Upper lobe of left lung (tissue), 6 donors: ENCODE results near the gene ERF. TPM values are rescaled to one million over a fixed set of nuclear protein-coding genes. Genes with fewer than 3 reads are reported as not detected.
"Not testable (repeated sequence)": the region's sequence is repeated elsewhere in the genome, so short reads cannot be mapped to it uniquely, and the experiment has no call there.

Experiments used
- ATAC-seq, 2 donors: fragments of 200-7000 bp; cut with Tn5 transposase; one replicate each; pipeline ENCODE4 v1.9.1; 2022; ENCODE audit warnings: mild to moderate bottlenecking in 2 of 2, moderate library complexity in 2 of 2; ENCODE audit not compliant: low FRiP score in 2 of 2
- DNase-seq, 2 donors: peaks; one replicate each; pipeline ENCODE4 v3.0.0-alpha.2; 2019 to 2020
- H3K27ac ChIP-seq, 4 donors: fragments of 200-600 bp; sonication (generic); one replicate each; pipeline ENCODE4 v1.5.1; 2016 to 2019
- H3K27me3 ChIP-seq, 4 donors: fragments of 200-600 bp; sonication (generic); one replicate each; pipeline ENCODE4 v1.5.1; 2017 to 2019
- H3K36me3 ChIP-seq, 4 donors: fragments of 200-600 bp; sonication (generic); one replicate each; pipeline ENCODE4 v1.5.1; 2016 to 2019
- H3K4me1 ChIP-seq, 4 donors: fragments of 200-600 bp; sonication (generic); one replicate each; pipeline ENCODE4 v1.5.1; 2018 to 2019
- H3K4me3 ChIP-seq, 4 donors: fragments of 200-600 bp; sonication (generic); one replicate each; pipeline ENCODE4 v1.5.1; 2017 to 2019; ENCODE audit warnings: mild to moderate bottlenecking in 2 of 4, moderate library complexity in 1 of 4
- H3K9me3 ChIP-seq, 4 donors: fragments of 200-600 bp; sonication (generic); one replicate each; pipeline ENCODE4 v1.5.1; 2018 to 2019
- EP300 ChIP-seq, 4 donors: sonication (generic); formaldehyde crosslinking; IDR thresholded peaks; one replicate each; pipeline ENCODE4 v1.5.1; 2017; ENCODE audit warnings: antibody characterized with exemption in 4 of 4, control low read depth in 2 of 4
- POLR2A ChIP-seq, 4 donors: fragments of 450-650 bp; IDR thresholded peaks; one replicate each; pipeline ENCODE4 v1.5.1; 2016 to 2017; ENCODE audit warnings: antibody characterized with exemption in 4 of 4, mild to moderate bottlenecking in 2 of 4
- POLR2AphosphoS5 ChIP-seq, 2 donors: sonication (generic); formaldehyde crosslinking; IDR thresholded peaks; one replicate each; pipeline ENCODE4 v1.5.1; 2017; ENCODE audit warnings: antibody characterized with exemption in 2 of 2
- WGBS, 2 donors: methylation state at CpG; one replicate each; pipeline ENCODE4 v1.1.5; 2017 to 2018; 5-methylcytosine and 5-hydroxymethylcytosine counted together
- total RNA-seq, 6 donors: library from RNA; depleted of rRNA in 4 of 6; stranded (reverse); fragments of >200 nt in 4 of 6; gene quantifications; one replicate each; pipeline versions ENCODE4 v1.1.0 to v1.2.1, GENCODE V29; 2016 to 2021
- TF ChIP-seq, protein P1 (sequence below), 6 experiments: fragments of 450-650 bp in 4 of 6; fragments of 200-600 bp in 2 of 6; sonication (generic) in 2 of 6; IDR thresholded peaks; one replicate each; pipeline ENCODE4 v1.5.1; 2016 to 2019; ENCODE audit warnings: antibody characterized with exemption in 6 of 6
- donor health status: DM: no; HTN: no; CAD: no; lungs with moderate emphysema.
- donor health status: DM: no; HTN: yes; CAD: no; lungs with severe emphysema.

Gene ERF
- total RNA-seq, 6 donors from 2014 or later = 13.6 to 59.4 (median 32.5) TPM

DNA sequence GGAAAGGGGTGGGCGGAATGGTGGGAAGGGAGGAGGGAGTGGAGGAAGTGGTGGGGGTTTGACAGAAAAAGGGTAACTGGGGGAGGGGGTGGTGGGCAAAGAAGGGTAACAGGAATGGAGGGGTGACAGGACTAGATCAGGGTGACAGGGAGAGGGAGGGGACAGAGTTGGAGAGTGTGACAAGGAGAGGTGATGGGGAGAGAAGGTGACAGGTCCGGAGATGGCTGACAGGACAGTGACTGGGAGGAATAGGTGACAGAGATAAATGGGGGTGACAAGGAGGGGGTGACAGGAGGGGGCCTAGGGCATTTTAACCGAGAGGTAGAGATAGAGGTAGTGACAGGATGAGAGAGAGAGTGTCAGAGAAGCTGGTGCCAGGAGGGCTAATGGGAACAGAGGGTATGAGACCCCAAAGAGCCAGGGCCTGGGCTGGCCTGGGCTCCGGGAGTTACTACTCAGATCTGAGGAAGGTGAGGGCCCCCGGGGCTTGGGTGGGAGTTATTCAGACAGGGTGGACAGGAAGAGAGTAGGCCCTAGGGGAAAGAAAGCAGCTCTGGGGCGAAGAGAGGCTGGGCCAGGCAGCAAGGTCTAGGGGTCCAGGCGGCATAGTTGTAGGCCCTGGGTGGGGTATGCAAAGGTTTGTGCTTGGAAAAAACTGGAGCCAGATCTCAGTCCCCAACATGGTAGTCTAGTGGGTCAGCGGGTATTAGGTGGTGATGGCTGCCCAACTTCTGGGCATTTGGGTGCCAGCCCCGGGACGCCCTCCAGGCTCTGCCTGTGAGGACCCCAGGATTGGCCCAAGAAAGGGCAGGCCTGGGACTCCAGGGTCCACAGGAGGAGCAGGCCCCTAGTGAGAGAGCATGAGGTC lies 14.8 kb upstream of the ERF start:
- Histone ChIP-seq H3K27me3 (no peaks in the 10 kb centered on the region), H3K27ac (peak overlapping the region; percentile 95 to 98 (median 97)), H3K9me3 (no peaks in the 10 kb centered on the region), H3K4me1 (peaks cover 25 to 47% (median 29%) of the 10 kb centered on the region in 4 donors), H3K4me3 (peak overlapping the region; percentile 62 to 76 (median 66)), H3K36me3 (peaks cover 17 to 31% (median 29%) of the 10 kb centered on the region in 4 donors)
- ATAC-seq = no peak
- WGBS, 2 donors = 31 to 35% methylated on average over 9 to 10 of the region's 10 CpGs
- DNase-seq = peak in 1 of 2 donors; percentile 24
- TF ChIP-seq EP300 (IDR thresholded peaks at IDR 0.05) (no peak), POLR2A (IDR thresholded peaks at IDR 0.05) (no peak), POLR2AphosphoS5 (IDR thresholded peaks at IDR 0.05) (no peak)
- TF ChIP-seq, protein P1, sequence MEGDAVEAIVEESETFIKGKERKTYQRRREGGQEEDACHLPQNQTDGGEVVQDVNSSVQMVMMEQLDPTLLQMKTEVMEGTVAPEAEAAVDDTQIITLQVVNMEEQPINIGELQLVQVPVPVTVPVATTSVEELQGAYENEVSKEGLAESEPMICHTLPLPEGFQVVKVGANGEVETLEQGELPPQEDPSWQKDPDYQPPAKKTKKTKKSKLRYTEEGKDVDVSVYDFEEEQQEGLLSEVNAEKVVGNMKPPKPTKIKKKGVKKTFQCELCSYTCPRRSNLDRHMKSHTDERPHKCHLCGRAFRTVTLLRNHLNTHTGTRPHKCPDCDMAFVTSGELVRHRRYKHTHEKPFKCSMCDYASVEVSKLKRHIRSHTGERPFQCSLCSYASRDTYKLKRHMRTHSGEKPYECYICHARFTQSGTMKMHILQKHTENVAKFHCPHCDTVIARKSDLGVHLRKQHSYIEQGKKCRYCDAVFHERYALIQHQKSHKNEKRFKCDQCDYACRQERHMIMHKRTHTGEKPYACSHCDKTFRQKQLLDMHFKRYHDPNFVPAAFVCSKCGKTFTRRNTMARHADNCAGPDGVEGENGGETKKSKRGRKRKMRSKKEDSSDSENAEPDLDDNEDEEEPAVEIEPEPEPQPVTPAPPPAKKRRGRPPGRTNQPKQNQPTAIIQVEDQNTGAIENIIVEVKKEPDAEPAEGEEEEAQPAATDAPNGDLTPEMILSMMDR (IDR thresholded peaks at IDR 0.05) = no peak

DNA sequence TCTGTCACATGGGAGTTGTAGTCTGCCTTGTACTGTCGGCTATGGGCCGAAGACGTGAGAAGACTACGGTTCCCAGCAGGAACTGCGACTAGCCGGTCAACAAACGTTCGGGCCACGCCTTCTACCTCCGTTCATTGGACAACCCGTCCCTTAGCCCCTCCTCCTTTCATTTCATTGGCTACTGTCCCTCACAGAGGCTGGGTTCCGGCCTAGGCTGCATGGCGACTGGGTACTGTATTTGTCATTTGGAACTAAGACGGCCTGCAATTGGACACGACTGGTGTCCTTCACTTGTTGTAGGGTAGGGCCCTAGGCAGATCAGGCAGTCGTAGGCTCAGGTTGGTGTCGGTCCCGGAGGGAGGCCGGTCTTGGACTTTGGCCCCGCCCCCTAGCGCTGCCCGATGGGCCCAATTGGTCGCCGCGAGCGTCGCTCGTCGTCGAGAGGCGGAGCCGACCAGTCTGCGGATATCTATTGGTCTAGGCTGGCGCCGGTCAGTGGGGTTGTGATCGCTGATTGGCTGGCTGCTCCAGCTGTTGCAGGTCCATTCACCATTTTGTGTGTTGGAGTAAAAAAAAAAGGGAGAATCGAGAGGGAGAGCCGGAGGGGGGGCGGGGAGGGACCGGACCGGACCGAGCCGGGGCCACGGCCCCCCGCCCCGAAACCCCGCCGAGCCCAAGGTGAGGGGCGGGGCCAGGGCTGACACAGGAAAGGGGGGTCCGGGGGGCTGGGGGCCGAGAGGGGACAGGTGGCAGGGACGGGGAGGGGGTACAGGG lies 14.0 kb upstream of the ERF start, which contains the start of gene CIC:
Gene CIC (plus strand): TSS at position 549 of the 774 bp plus-strand sequence. CDS start 2,532 bp downstream, outside the sequence.
- TF ChIP-seq POLR2A (IDR thresholded peaks at IDR 0.05) = no peak
- TF ChIP-seq, protein P1 (IDR thresholded peaks at IDR 0.05) = peak in 1 of 6 experiments; percentile 40
- ATAC-seq (peak; percentile 94 to 97), DNase-seq (peak; percentile 98 to 100)
- peak within 1 kb of the TSS; percentile 62 to 76 (median 66) for H3K4me3 ChIP-seq
- 0 to 1% methylated on average over 33 to 37 of the region's 52 CpGs for WGBS, 2 donors
- H3K4me1 ChIP-seq = peaks cover 23 to 38% (median 27%) of the 10 kb centered on the region in 4 donors
- H3K27ac ChIP-seq = peak within 1 kb of the TSS; percentile 96 to 100 (median 98)
- H3K9me3 ChIP-seq = no peaks in the 10 kb centered on the region
- H3K27me3 ChIP-seq = no peaks in the 10 kb centered on the region
- H3K36me3 ChIP-seq = peaks cover 10 to 23% (median 21%) of the 10 kb centered on the region in 4 donors

DNA sequence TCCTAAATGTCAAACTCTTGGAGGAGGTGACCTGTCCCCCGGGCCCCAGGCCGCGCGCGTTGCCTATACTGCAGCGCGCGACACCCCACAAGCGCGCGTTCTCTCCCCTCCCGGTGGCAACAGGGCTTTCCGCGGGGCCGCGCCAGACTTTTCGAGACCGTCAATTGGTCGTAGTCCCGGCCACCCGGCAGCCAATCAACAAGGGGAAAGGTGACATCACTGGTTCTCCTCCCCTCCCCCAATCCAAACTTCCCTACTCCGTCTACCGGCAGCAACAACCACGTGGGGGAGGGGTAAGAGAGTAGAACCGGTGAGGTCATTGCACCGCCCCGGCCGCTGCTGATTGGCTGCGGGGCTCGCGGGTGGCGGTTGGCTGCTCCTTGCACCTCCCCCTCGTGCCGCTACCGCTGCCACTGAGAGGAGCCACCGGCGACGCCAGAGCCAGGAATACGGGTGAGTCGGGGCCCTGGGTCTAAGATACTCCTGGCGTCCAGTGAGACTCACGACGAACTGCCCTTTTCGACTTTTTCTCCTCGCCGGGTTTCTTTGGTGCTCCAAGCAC lies 13.3 kb upstream of the ERF start:
- Histone ChIP-seq H3K9me3 (no peaks in the 10 kb centered on the region), H3K27me3 (no peaks in the 10 kb centered on the region), H3K36me3 (peaks cover 6 to 16% (median 15%) of the 10 kb centered on the region in 4 donors), H3K4me1 (peaks cover 23 to 36% (median 27%) of the 10 kb centered on the region in 4 donors), H3K27ac (peak overlapping the region; percentile 96 to 100 (median 98)), H3K4me3 (peak overlapping the region; percentile 30 to 69 (median 58))
- peak; percentile 92 to 94 for ATAC-seq
- 0% methylated on average over 9 to 24 of the region's 46 CpGs for WGBS, 2 donors
- DNase-seq = peak; percentile 98 to 99
- TF ChIP-seq, protein P1 (IDR thresholded peaks at IDR 0.05) = peak in 1 of 6 experiments; percentile 20
- TF ChIP-seq POLR2A (IDR thresholded peaks at IDR 0.05) (peak; percentile 40 to 84 (median 80)), POLR2AphosphoS5 (IDR thresholded peaks at IDR 0.05) (peak; percentile 74 to 90), EP300 (IDR thresholded peaks at IDR 0.05) (peak in 1 of 4 donors; percentile 93)

DNA sequence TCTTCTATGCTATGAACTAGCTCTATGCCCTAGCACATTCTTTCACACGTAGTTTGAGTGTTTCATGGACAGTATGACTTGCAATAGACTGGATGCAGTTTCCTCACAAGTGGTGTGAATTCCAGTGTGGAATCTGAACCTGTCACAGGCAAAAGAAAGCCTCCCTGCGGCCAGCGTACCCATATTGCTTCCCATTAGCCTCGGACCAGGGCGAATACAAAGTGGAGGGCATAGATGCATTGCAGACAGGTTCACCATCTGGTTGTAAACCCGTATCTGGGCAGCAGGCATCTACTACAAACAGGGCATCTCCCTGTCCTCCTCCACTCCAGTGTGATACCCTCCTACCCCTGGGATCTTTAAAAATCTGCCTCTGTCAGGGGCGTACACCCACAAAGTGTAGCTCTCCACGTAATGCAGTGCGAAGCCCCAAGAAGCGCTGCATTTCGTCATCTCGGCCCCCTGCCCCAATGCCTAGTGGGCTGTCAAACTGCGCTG lies 12.8 kb upstream of the ERF start:
- peaks cover under 1 to 11% (median 9%) of the 10 kb centered on the region in 4 donors for H3K36me3 ChIP-seq
- no peaks in the 10 kb centered on the region for H3K9me3 ChIP-seq
- TF ChIP-seq POLR2A (IDR thresholded peaks at IDR 0.05) (no peak), EP300 (IDR thresholded peaks at IDR 0.05) (no peak), POLR2AphosphoS5 (IDR thresholded peaks at IDR 0.05) (no peak)
- TF ChIP-seq, protein P1 (IDR thresholded peaks at IDR 0.05) = no peak
- H3K27ac ChIP-seq = peak overlapping the region; percentile 96 to 100 (median 98)
- H3K27me3 ChIP-seq = no peaks in the 10 kb centered on the region
- peak in 1 of 2 donors; percentile 22 for DNase-seq
- no peak for ATAC-seq
- H3K4me1 ChIP-seq = peaks cover 23 to 36% (median 27%) of the 10 kb centered on the region in 4 donors
- 15 to 16% methylated on average over 9 to 13 of the region's 13 CpGs for WGBS, 2 donors
- peak overlapping the region; percentile 30 to 69 (median 58) for H3K4me3 ChIP-seq

DNA sequence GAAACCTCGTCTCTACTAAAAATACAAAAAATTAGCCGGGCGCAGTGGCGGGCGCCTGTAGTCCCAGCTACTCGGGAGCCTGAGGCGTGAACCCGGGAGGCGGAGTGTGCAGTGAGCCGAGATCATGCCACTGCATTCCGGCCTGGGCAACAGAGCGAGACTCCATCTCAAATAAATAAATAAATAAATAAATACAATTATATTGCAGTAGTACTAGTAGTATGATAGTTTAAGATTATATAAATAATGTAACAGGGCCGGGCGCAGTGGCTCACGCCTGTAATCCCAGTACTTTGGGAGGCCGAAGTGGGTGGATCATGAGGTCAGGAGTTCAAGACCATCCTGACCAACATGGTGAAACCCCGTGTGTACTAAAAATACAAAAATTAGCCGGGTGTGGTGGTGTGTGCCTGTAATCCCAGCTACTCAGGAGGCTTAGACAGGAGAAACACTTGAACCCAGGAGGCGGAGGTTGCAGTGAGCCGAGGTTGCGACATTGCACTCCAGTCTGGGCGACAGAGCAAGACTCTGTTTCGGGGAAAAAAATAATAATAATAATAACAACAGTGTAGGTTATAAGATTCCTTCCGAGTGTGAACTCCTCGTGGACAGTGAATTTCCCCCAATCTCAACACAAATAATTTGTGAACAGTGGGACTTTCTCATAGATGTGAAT lies 12.1 kb upstream of the ERF start:
- WGBS, 2 donors = 93 to 94% methylated on average over 25 of the region's 25 CpGs
- H3K4me3 ChIP-seq, H3K27me3 ChIP-seq, ATAC-seq, H3K9me3 ChIP-seq, H3K36me3 ChIP-seq: not testable (repeated sequence)
- Histone ChIP-seq H3K27ac (peak overlapping the region in 1 of 4 donors; percentile 98), H3K4me1 (peaks cover 23 to 35% (median 27%) of the 10 kb centered on the region in 4 donors)
- DNase-seq = peak in 1 of 2 donors; percentile 21

DNA sequence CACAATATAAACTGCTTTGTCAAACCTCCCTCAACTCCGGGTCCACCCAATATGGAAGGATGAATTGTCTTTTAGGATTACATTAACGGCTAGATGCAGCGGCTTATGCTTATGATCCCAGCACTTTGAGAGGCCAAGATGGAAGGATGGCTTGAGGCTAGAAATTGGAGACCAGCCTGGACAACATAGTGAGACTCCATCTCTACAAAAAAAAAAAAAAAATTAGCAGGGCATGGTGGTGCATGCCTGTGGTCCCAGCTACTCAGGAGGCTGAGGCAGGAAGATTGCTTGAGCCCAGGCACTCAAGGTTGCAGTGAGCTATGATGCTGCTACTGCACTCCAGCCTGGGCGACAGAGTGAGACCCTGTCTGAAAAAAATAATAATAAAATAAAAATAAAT lies 11.2 kb upstream of the ERF start:
- H3K27me3 ChIP-seq, H3K27ac ChIP-seq, H3K9me3 ChIP-seq, ATAC-seq, H3K36me3 ChIP-seq, H3K4me3 ChIP-seq, DNase-seq: not testable (repeated sequence)
- peaks cover 18 to 26% (median 21%) of the 10 kb centered on the region in 4 donors for H3K4me1 ChIP-seq
- WGBS, 2 donors = 93% methylated on average over 4 of the region's 4 CpGs
